CD4-positive, alpha-beta T cell treated with Interferon gamma for 1 hour (primary cell): ENCODE measurements around the gene SPECC1L.

Source experiments
- DNase-seq: peaks from one replicate; pipeline ENCODE4 v3.0.0-alpha.2; 2020

Gene SPECC1L

DNA sequence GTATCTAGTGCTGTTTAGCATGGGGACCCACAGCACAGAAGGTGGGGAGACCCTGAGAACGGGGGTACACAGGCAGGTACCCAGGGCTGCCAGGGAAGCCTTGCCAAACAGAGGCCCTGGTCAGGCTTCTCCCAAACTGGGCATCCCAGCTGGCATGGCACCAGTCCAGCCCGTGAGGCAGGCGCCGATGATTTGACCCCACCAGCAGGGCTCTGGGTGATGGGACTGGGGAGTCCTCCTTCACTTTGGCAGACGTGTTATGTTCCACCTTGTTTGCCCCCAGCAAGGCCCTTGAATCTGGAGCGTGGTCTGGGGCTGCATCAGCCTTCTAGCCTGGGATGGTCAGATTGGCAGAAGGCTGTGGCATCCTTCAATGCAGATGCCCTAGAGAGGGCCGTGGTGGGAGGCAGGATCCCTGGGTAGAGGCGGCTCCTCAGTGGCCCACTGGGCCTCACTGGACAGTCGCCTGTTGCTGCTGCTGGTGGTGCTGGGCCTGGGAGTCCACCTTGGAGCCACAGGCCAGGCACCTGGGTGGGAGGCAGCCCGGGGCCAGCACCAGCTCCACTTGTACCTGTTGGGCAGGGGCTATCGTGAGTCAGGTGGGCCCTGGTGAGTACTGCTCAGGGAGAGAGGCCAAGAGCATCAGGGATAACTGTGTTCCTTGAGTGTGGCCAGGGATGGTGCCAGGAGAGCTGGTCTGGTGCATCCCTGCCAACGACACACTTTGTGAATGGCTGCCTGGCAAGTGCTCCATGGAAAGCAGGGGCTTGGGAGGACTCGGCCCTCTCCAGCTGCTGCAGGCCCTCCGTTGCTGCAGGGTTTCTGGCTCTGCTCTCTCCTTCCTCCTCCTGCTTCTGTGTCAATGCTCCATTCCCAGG, 160.0 kb downstream of the SPECC1L start:
- DNase-seq = no peak

DNA sequence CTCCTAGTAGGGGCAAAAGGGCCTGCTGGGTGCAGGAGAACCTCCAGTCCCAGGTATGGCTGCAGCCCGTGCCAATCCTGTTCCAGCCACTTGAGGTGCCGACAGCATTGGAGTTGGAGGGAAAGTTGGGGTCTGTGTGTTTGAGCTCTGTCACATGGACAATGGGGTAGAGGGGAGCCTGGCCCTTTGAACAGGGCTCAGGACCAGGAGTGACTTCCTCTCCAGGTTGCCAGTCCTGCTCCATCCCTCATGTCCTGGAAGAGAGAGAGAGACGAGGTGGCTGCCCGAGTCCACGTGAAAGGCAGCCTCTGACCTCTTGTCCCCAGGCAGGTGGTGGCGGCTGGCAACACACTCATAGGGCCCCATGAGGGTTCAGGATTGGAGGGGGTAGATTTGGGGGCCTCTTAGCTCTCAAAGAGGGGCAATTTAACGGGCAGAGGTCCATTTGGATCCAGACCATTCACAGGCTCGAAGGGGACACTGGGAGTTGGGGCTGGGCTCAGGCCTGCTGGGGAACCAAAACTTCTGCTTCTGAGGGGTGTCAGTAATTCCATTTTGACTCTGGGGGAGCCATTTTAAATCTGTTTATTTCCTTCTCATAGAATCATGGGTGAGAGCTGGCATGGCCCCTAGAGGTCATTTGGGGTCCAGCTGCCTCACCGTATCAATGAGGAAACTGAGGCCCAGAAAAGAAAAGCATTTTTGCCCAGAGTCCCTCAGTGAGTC, 160.8 kb downstream of the SPECC1L start:
- DNase-seq = no peak

DNA sequence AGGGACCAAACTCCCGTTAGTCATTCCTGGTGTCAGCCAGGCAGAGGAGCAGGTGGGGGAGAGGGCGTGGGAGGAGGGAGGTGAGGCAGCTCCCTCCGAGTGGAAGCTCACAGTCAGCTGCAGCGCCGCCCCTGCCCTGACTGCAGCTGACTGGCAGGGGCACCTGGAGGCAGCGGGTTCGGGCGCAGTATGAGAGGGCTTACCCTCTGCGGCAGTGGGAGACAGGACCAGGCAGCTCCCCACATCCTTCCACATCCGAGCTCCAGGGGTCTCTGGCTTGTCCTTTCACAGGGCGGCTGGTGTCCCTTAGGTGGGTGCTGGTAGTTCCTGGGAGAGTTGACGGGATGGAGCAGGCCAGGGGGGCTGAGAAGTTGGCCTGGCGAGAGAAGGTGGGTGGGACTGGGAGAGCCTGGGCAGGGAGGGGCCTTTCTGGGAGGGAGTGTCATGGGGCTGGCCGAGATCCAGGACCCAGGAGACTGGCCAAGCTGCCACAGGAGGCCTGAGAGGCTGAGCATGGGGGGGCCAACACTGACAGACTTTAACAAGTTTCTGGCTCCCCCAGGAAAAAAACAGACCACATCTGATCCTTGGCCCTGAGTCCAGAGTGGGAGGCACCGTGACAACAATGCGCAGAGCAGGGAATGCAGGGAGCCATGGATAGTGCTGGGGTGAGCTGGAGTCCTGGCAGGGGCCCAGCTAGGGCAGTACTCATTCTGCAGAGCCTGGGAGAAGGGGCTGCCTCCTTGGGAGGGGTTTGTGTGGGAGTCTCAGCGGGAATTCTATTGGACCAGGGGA, 161.6 kb downstream of the SPECC1L start:
- DNase-seq = no peak

DNA sequence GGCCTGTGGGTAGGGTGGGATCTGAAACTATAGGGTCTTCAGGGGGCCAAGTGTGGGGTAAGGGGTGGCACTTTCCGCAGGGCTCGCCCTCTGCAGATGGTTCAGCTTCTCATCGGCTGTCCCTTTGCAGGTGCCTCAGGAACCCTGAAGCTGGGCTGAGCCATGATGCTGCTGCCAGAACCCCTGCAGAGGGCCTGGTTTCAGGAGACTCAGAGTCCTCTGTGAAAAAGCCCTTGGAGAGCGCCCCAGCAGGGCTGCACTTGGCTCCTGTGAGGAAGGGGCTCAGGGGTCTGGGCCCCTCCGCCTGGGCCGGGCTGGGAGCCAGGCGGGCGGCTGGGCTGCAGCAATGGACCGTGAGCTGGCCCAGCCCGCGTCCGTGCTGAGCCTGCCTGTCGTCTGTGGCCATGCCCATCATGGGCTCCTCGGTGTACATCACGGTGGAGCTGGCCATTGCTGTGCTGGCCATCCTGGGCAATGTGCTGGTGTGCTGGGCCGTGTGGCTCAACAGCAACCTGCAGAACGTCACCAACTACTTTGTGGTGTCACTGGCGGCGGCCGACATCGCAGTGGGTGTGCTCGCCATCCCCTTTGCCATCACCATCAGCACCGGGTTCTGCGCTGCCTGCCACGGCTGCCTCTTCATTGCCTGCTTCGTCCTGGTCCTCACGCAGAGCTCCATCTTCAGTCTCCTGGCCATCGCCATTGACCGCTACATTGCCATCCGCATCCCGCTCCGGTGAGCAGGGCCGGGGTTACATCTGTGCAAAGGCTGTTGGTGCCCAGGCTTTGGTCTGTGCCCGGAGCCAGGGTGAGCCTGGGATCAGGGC, 162.6 kb downstream of the SPECC1L start:
- DNase-seq = no peak

DNA sequence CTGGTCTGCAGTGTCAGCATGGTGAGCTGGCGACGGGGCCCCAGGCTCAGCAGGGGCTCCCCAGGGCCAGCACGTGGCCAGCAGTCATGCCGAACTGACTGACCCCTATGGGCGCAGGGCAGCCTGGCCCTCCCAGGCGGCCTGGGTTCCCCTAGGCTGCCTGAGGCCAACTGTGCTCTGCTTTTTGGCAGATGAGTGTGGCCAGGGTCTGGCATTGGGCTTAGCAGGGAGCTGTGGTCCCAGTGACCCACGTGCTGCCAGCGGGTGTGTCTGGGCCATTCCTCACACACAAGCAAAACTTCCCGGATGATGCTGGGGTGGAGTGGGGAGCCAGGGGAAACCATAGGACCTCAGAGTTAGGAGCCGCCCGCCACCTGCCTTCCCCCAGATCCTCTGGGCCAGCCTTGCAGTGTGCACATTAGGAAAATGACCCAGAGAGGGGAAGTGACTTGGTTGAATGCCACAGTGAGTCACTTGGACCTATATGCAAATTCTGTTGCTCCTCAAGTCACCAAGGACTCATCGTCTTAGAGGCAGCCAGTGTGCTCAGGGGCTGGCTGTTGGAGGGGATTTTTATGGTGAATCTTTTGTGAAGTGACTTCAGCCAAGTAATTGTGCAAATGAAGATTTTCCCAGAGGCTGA, 163.3 kb downstream of the SPECC1L start:
- DNase-seq = peak; percentile 76

DNA sequence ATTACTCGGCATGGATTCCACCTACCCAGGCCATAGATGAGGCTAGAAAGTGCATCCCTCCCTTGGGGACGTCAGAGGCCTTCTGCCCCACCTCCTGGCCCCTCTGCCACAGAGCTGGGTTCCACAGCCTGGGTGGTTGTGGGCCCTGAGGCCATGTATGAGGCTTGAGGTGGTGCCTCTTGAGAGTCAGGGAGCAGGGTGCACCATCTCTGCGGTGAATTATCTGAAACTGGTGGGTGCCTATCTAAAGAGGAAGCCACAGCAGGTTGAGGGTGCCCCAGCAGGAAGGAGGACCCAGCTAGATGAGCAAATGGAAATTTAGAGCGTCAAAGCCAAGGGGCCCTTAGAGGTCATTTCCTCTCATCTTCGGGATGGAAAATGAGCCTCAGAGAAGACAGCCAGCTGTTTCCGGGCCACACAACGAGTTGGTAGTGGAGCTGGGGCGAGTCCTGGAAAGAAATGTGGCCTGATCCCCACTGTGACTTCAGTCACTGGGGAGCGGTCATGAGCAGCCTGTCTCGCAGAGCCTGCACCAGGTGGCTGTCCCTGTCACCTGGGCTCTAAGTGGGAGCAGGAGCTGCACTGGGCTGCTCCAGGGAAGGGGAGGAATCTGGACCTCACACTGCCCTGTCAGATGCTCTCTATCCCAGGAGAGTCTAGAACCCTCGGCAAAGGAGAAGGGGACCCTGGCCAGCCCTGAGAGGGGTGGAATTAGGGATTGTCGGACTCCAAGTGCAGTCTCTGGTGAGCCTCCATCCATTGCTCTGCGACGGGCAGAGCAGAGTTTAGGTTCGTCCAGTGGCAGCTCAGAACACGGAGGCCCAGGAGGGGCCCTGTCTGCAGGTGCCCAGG, 164.1 kb downstream of the SPECC1L start:
- peak; percentile 79 for DNase-seq

DNA sequence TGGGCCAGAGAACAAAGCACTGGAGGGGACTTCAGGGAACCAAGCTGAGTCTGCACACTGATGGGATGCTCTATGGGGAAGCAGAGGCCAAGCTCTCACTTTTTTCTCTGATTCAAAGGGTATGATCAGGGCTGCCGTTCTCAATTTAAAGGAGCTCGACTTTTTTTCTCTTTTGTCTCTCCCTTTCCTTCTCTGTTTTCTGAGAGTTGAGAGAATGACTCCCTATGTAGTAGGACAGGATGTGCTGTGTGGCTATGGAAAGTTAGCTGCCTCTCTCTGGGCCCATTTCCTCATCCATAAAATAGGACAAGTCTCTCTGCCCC, 164.7 kb downstream of the SPECC1L start:
- no peak for DNase-seq

DNA sequence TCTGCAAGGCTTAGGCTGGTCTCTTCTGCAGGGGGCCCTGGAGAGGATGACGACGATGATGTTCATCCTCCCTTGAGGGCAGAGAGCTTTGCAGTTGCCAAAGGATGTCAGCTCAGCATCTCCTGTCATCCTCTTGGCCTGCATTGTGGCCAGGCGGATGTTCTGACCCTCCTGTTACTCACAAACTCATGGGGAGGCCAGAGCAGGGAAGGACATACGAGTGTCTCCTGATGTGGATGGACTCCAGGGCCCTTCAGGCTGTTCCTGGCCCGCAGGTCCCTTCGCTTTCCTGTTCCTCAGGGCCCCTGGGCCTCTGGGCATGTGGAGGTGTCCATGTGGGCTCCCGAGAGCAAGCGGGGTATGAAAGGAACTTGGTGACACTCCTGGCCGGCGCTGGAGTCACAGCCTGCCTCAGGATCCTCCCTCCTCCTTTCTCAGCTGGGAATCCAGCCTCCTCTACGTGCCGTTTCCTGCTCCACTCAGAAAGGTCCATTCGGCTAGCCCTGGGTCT, 165.3 kb downstream of the SPECC1L start:
- no peak for DNase-seq

DNA sequence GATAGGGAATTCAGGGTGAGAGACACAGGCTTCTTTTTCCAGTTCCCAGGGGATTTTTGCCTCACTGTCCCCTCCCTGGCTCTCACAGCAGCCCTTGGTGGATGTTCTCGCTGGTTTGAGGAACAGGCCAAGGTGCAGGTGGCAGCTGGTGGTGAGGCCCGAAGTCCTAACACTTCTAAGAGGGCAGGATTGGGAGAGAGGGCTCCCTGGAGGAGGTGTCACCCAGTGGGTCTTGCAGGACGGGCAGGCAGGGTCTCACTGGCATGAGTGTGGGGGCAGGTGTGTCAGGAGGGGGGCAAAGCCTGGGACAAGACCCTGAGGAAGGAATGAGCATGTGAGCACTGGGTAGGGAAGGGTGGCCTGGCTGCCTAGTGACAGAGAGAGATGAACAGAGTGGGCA, 165.9 kb downstream of the SPECC1L start:
- no peak for DNase-seq

DNA sequence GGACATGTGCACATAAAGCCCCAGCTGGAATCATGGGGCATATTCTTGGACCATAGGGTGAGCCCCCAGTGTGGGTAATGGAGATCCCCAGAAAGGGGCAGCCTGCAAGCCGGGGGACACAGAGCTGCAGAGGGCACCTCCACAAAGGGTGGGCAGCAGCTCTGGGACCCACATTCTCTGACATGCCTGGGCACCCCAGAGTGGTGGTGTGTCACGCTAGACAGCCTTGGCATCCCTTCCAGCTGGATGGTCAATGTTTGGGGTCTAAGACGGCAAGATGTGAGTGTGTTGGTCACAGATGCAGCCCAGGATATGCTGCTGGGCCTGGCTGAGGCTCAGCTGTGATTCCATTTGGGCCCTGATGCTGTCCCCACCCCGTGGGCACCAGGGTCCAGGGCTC, 166.5 kb downstream of the SPECC1L start:
- no peak for DNase-seq

DNA sequence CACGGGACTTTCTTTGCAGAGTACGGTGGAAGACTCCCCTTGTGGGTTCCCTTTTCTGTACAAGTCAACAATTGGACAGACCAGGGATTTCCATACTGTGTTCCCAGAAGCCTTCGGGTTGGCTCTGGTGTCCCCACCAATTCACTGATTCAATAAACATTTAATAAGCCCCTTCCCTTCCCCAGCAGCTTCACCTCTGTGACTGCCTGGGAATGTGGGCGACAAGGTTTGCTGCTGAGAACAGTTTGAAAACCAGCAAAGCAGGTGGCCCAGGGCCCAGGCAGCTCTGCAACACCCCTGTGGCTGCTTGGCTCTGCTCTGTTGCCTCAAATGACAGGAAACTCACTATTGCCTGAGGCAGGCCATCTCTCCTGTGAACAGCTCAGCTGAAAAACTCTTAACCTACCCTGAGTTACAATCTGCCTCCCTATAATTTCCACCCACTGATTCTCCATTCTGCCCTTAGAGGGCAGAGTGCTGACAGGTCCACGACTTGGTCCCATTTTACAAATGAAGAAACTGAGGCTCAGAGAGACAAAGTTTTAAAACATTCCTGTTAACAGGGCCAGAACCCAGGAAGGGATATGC, 167.2 kb downstream of the SPECC1L start:
- peak; percentile 40 for DNase-seq

DNA sequence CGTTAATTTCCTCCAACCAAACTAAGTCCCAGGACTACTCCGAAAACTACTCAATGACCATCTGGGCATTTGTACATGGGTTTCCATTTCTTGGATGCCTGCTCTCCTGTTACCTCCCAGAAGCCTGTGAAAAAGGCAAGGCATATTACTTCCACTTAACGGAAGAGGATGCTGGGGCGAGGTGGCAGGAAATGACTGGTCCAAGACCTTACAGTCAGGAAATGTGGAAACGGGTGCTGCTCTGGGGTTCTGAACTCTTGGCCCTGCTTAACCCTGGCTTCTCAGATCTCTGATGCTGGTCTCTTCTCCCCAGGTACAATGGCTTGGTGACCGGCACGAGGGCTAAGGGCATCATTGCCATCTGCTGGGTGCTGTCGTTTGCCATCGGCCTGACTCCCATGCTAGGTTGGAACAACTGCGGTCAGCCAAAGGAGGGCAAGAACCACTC, 169.7 kb downstream of the SPECC1L start:
- DNase-seq = peak; percentile 49

DNA sequence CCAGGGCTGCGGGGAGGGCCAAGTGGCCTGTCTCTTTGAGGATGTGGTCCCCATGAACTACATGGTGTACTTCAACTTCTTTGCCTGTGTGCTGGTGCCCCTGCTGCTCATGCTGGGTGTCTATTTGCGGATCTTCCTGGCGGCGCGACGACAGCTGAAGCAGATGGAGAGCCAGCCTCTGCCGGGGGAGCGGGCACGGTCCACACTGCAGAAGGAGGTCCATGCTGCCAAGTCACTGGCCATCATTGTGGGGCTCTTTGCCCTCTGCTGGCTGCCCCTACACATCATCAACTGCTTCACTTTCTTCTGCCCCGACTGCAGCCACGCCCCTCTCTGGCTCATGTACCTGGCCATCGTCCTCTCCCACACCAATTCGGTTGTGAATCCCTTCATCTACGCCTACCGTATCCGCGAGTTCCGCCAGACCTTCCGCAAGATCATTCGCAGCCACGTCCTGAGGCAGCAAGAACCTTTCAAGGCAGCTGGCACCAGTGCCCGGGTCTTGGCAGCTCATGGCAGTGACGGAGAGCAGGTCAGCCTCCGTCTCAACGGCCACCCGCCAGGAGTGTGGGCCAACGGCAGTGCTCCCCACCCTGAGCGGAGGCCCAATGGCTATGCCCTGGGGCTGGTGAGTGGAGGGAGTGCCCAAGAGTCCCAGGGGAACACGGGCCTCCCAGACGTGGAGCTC, 170.2 kb downstream of the SPECC1L start:
- no peak for DNase-seq

DNA sequence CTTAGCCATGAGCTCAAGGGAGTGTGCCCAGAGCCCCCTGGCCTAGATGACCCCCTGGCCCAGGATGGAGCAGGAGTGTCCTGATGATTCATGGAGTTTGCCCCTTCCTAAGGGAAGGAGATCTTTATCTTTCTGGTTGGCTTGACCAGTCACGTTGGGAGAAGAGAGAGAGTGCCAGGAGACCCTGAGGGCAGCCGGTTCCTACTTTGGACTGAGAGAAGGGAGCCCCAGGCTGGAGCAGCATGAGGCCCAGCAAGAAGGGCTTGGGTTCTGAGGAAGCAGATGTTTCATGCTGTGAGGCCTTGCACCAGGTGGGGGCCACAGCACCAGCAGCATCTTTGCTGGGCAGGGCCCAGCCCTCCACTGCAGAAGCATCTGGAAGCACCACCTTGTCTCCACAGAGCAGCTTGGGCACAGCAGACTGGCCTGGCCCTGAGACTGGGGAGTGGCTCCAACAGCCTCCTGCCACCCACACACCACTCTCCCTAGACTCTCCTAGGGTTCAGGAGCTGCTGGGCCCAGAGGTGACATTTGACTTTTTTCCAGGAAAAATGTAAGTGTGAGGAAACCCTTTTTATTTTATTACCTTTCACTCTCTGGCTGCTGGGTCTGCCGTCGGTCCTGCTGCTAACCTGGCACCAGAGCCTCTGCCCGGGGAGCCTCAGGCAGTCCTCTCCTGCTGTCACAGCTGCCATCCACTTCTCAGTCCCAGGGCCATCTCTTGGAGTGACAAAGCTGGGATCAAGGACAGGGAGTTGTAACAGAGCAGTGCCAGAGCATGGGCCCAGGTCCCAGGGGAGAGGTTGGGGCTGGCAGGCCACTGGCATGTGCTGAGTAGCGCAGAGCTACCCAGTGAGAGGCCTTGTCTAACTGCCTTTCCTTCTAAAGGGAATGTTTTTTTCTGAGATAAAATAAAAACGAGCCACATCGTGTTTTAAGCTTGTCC, 171.0 kb downstream of the SPECC1L start:
- DNase-seq = no peak

DNA sequence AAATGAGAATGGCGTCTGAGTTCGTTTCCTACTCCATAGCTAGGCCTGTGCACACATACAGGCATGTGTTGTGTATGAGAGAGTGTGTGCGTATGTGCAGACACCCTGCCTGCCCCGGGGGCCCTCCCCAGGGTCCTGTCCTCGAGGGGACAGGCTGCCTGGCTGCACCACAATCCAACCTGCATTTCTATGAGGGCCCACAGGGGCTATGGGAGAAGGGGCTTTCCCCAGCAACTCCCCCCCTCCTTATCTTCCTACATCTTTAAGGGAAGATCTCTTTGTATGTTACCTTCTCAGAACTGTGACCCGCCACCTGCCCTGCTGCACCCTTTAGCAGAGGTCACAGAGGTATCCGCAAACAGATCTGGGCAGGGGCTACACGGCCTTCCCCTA, 171.7 kb downstream of the SPECC1L start:
- no peak for DNase-seq

DNA sequence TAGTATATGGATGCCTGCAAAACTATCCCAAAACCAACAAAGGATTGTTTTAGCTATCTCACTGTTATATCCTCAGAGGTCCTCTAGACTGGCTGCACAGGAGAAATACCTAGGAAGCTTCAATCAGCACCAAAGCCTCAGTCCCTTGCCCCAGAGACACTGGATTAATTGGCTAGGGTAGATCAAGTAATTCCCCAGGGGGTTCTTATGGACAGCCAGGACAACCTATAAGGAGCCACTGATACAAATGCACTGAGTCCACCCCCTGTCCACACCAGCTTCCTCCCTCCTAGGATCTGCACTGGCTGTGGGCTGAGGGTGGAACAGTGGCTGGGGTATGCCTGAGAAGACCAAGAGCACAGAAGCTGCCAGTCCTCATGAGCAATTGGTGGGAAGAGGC, 173.0 kb downstream of the SPECC1L start:
- no peak for DNase-seq

DNA sequence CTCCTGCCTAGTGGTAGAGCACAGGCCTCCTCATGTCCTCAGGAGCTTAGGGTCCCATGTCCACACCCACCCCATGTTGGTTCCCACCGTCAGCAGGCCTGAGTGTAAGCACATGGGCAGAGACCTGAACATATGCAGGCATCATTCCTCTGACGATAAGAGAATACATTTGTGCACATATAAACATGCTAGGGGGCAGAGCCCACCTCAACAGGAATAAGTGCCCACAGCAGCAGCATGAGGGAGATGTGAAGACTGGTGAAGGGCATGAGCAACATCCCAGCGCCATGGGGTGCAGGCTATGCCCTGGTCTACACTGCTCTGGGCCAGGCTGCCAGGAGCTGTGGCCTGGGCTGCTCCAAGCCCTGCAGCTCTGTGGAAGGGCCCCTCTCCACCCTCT, 173.6 kb downstream of the SPECC1L start:
- no peak for DNase-seq

DNA sequence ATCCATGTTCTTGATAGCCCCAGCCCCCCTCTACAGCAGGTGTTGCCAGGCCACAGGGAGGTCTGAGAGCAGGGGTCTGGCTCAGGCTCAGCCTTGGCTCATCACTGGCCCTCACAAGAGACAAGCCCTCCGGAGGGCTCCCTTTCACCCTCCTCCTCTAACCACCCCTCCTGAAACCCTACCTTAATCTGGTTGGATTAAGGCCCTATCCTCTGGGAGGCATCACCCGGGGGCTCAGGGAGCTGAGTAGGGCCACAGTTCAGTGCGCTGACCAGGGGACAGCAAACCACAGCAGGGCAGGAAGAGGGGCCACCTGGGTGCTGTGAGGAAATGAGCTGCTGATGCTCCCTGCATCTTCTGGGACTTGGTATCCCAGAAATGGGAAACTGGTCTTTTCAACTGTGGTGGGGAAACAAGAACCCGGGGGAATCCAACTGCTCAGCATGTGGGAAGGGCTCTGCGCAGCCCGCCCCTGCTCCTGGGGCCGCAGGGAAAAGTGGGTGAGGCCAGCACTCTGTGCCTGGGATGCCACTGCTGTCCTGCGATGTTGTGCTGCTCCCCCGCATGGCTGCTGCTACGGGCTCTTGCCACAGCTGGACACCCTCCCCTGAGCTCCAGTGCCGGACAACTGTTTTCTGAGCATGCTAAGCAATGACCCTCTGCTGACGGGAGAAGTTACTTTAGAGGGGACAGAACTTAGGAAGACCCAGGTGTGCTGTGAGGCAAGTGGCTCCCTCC, 174.3 kb downstream of the SPECC1L start:
- no peak for DNase-seq
